NCI-H82 (cell line): ENCODE data around the gene GEMIN4.
"Not testable (repeated sequence)": the region's sequence is repeated elsewhere in the genome, so short reads cannot be mapped to it uniquely, and the experiment has no call there.

ENCODE experiments used
- DNase-seq: peaks from one replicate; lab custom pipeline; 2025; lab: John Stamatoyannopoulos, UW

The GEMIN4 gene

DNA sequence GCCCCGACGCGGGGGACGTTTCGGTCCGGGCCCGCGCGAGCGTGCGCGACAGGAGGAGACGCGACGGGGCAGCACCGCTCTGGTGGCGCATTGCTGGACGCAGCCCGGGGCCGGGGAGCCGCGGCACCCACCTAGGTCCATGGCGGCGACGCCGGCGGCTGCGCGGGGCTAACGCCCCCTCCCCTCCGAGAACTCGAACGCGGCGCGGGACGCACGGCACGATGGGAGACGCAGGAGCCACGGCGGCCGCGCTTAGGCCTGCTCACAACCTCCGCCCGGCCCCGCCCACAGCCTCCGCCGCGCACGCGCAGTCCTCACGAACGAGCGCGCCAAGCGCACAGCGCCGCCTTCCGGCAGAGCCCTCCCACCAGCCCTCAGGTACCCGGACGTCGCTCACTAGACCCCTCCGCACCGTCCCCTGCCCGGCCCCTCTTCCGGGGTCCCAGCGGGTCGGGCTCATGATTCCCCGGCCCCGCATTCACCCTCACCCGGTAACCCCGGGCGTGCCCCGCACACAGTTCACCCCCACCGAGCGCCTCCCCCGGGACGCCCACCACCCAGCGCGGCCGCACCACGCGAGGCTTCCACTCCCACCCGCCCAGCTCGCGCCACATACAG, at the start of gene GEMIN4:
TSS of gene GEMIN4 (minus strand) at position 263 of the 618 bp plus-strand sequence. CDS start at position 141, 122 bp downstream.
- peak; percentile 98 for DNase-seq

DNA sequence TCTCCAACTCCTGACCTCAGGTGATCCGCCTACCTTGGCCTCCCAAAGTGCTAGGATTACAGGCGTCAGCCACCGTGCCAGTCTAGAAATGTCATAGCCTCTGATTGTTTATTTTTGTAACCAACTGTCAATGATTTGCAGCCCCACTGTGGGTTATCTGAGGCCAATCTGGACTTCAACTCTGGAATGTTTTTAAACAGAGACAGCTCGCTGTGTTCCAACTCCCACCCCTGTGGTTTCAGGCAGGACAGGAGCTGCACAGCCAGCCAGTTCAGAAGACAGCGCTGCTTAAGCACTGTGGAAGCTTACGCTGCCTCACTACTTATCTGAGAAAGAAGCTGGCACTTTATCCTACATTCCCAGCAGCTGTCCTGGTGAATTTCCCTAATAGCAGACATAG, 49.6 kb upstream of the GEMIN4 start:
- DNase-seq, result no peak

DNA sequence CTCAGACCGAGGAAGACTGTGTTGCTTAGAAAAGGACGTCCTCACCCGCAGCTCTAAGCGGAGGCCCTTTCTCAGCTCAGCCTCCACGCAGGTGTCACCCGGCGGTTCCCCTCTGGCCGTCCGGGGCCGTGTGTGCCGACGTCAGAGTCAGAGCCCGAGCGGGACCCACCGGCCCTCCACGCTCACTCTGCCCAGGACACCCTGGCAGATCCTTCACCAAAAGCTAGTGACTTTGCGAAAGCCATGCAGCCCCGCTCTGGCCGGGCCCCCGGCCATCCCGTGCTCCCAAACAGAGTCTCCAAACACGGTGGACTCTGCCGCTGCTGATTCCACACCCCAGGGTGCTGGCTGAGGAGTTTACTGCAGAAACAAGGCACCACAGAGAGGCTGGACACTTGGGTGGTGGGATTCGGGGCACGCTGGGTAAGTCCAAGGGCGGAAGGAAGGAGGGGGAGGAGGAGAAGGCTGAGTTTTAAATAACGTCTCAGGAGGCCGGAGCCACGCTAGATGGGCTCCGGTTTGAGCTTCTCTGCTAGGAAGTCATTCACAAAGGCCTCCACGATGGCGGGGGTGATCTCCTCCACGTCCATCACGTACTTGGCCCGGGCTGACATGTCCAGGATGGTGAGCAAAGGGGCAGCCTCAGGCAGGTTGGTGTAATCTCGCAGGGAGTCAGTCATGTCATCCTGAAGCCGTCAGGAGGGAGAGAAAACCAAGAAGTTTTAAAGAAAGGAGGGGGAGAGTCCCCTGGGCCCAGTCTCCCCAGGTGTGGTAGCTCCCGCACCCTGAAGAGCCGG, 48.6 kb upstream of the GEMIN4 start:
- no peak for DNase-seq

- DNase-seq, result no peak
These were observed 47.2 kb upstream of the GEMIN4 start for GRCh38 chr17:799261-799660.

DNA sequence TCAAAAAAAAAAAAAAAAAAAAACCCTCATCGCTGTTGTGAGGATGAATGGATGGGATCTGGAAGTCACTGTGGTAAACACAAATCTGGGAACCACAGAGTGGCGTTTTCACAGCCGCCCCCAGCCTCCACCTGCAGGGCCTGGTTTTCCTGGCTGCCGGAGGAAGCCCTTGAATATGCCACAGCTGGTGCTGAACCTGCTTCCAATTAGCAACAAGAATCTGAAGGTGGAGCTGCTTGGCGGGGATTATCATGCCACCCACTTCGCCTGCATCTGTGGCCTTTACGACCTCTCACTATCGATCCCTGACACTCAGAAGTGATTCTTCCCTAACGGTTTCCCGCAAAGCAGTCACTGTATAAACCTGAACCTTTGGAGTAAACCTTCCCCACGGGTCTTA, 46.2 kb upstream of the GEMIN4 start:
- DNase-seq, result peak; percentile 48

GRCh38 chr17:797236-797840, 45.3 kb upstream of the GEMIN4 start:
- DNase-seq, result no peak

- no peak for DNase-seq
These were observed 44.5 kb upstream of the GEMIN4 start for GRCh38 chr17:796609-797008.

DNA sequence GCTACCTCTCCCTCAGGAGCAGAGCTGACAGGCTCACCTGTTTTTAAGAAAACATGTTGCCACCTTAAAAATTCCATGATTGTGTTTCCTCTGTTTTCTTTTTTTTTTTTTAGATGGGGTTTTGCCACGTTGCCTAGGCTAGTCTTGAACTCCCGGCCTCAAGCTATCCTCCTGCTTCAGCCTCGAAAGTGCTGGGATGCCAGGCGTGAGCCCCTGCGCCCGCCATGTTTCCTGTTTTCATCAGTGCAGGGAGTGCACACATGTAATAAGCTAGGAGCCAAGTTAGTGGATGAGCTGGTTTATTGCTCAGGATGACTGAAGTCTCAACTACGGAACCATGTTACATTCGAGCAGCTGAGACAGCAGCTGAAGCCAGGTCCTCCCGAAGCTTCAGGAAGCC, 43.7 kb upstream of the GEMIN4 start:
- DNase-seq, result no peak

- DNase-seq, result no peak
These were observed 43.2 kb upstream of the GEMIN4 start for GRCh38 chr17:795276-795675.

- DNase-seq, result peak; percentile 89
These were observed 42.8 kb upstream of the GEMIN4 start for GRCh38 chr17:794876-795275.

GRCh38 chr17:792277-792676, 40.2 kb upstream of the GEMIN4 start:
- peak; percentile 56 for DNase-seq

DNA sequence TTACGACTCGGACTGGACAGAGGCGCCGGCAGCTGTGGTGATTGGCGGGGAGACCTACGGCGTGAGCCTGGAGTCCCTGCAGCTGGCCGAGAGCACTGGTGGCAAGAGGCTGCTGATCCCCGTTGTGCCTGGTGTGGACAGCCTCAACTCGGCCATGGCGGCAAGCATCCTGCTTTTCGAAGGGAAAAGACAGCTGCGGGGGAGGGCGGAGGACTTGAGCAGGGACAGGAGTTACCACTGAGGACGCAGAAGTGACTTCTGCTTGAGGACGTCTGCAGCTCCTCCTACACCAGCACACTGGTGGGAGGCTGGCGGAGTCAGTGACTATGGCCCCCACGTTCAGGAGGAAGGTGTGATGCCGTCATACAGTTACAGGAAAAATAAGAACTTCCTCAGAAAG, 39.8 kb upstream of the GEMIN4 start:
- no peak for DNase-seq

- not testable (repeated sequence) for DNase-seq
These were observed 38.8 kb upstream of the GEMIN4 start for GRCh38 chr17:790874-791247.

DNA sequence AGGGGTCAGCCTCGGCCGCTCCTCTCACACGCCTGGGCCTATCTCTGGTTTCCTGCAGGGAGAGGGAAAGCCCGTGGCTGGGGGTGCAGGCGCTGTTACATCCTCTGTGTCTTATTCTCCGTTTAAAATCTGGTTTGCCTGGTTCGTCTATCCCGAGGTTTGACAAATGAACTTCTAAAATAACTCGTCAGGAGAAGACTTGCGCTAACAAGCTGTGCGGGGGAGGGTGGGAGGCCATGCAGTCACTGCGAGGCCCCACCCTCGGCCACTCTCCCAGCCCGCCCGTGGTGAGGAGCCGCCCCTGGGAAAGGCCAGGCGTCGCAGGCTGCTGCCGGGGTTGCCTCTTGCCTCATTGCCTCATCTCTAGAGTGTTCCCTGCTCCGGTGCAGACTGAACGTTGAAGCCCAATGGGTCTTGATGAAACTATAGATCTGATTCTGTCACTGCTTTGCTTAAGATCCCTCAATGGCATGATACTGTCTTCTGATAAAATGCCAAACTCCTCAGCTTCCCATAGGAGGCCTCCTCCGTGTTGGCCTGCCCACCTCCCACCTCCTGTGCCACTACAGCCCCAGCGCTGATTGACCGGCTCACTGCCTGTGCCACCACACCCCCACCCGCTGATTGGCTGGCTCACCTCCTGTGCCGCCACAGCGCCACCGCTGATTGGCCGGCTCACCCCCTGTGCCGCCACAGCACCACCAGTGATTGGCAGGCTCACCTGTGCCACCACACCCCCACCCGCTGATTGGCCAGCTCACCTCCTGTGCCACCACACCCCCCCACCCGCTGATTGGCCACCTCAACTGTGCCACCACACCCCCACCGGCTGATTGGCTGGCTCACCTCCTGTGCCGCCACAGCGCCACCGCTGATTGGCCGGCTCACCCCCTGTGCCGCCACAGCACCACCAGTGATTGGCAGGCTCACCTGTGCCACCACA, 38.1 kb upstream of the GEMIN4 start:
- DNase-seq, result not testable (repeated sequence)

DNA sequence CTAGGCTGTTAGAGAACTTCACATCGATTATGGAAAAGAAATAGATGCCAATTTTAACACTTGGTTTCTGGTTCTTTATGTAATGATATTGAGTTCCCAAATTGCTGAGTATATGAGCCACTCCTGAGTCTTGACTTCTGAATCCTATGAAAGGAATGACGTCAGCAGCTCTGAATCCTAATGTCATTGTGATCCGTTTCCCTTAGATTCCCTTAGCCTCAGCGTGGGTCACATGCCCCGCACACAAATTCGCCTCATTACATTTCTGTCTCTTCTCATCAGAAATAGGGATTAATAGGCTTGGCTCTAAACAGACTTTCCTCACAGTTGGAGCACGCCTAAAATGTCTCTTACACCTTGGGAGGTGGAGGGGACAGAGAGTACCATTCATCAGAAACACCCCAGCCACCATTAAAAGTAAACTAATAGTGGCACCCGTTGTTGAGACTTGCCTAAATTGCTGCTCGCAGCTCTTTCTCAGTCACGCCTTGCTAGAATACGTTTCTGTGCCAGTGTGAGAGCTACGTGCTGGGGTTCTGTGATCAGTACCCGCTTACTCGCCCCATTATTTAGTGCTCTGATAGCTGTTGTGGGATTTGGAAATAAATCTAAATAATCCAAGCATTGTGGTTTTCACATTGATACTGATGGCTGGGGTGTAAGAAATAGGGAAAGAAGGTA, 37.2 kb upstream of the GEMIN4 start:
- DNase-seq, result no peak

DNA sequence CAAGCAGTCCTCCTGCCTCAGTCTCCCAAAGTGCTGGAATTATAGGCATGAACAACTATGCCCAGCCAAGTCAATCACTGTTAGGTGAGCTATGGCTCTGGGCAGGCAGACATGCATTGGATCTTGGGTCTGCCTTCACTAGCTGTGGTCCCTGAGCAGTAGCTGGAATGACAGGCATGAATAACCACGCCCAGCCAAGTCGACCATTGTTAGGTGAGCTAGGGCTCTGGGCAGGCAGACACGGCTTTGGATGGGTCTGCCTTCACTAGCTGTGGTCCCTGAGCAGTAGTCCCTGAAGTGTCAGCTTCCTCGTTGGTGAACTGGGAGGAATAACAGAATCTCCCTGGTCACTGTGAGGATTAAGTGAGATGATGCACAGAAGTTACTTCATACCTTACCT, 36.5 kb upstream of the GEMIN4 start:
- no peak for DNase-seq

DNA sequence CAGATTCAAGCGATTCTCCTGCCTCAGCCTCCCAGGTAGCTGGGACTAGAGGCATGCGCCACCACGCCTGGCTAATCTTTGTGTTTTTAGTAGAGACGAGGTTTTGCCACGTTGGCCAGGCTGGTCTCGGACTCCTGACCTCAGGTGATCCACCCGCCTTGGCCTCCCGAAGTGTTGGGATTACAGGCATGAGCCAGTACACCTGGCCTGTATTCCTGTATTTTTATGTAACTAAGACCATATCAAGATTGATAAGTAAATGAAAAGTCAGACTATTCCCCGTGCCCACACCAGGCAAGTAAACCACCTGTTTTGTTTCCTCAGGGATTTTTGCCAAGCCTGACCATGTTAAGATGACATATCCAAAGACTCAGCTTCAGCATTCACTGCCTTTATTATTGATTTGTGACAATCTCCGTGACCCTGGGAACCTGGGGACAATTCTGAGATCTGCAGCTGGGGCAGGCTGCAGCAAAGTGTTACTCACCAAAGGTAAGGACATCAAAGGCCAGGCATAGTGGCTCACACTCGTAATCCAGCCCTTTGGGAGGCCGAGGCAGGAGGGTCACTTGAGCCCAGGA, 35.7 kb upstream of the GEMIN4 start:
- no peak for DNase-seq

DNA sequence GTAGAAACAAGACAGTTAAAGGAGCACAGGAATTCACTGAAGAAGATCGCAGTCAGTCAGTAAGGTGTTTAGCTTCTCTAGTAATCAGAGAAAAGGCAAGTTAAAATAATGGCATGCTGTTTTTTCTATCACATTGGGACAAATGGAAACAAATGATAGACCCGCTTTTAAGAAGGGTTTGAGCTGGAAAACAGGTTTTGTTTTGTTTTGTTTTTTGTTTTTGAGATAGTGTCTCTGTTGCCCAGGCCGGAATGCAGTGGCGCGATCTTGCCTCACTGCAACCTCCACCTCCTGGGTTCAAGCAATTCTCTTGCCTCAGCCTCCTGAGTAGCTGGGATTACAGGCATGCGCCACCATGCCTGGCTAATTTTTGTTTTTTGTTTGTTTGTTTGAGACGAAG, 33.8 kb upstream of the GEMIN4 start:
- DNase-seq, result not testable (repeated sequence)

GRCh38 chr17:784143-784542, 32.1 kb upstream of the GEMIN4 start:
- DNase-seq, result no peak

DNA sequence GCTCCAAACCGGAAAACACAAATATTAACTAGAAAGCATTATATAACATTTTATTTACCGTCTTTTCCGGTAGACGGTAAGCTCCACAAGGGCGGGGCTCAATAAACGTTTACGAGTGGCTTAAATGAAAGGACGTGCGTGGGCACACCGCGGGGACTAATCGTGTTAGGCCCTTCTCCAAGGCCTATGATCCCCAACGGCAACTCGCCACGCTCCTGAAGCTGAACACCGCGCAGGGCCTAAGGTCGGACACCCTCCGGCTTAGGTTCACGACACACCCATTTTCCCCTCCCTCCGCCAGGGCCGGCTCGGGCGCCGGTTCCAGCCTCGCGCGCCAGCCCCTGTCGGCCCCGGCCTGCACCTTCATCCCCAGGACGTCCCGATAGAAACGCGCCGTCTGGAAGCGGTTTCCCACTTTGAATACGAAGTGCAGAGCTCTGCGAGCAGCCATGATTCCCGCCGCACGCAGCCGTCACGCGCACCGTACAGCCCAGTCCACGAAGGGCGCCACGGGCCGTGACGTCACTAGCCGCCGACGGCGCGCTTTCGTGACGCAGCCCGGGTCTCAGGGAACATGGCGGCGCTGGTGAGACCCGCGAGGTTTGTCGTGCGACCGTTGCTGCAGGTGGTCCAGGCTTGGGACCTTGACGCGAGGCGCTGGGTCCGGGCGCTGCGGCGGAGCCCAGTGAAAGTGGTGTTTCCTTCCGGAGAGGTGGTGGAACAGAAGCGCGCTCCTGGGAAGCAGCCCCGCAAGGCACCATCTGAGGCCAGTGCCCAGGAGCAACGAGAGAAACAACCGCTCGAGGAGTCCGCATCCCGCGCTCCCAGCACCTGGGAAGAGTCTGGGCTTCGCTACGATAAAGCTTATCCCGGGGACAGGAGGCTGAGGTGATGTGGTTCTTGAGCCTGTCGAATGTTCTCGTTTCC, 30.0 kb upstream of the GEMIN4 start, which contains the start of the genes GLOD4 and MRM3:
TSS of gene GLOD4 (minus strand) at position 476 of the 927 bp plus-strand sequence. CDS start at position 451, 25 bp downstream.
TSS of gene MRM3 (plus strand) at position 549 of the 927 bp plus-strand sequence. CDS start at position 575, 26 bp downstream.
- peak; percentile 93 for DNase-seq
